K562 (cell line): ENCODE measurements around the gene CDC42SE2. TPM values are rescaled to one million over a fixed set of nuclear protein-coding genes. Genes with fewer than 3 reads are reported as not detected.
A peak's percentile ranks its signal among the peaks of the same experiment; 100 is the strongest.

Experiments used
- ATAC-seq: fragments of 200-7000 bp; cut with Tn5 transposase; 3 replicates; pipeline ENCODE4 v1.9.1; 2020; ENCODE audit warnings: moderate library complexity
- BruUV-seq: library from RNA; stranded (reverse); fragments of 400-500 nt; replicated peaks from 2 replicates; lab custom pipeline; 2021; lab: Mats Ljungman, UMichigan
- CTCF ChIA-PET: fragments of 300-600 bp; formaldehyde crosslinking; extraction: SDS; loops from one replicate; lab custom pipeline; 2021; ENCODE audit warnings: low intra/inter-chr PET ratio; lab: Yijun Ruan, JAX
- POLR2A ChIA-PET: fragments of 300-600, 350-650 bp; sonication (Branson Sonifier 250); formaldehyde crosslinking; extraction: SDS; loops from one replicate; lab custom pipeline; 2021; ENCODE audit warnings: antibody characterized with exemption, inconsistent platforms; lab: Yijun Ruan, JAX
- DNase-seq, 4 experiments: peaks; one replicate each; pipeline versions ENCODE4 v3.0.0 to v3.0.0-alpha.2; 2011 to 2018; ENCODE audit warnings: low spot score in 3 of 4, mixed read lengths in 3 of 4; ENCODE audit errors: extremely low read depth in 1 of 4
- FAIRE-seq: peaks from 2 replicates; lab custom pipeline; 2011; peaks lifted over from hg19 to GRCh38; lab: Jason Lieb, UNC
- H2AFZ ChIP-seq: 2 replicates; pipeline ENCODE4 v1.6.0; 2011; ENCODE audit warnings: low read depth, low read length, control low read depth, inconsistent platforms
- H3K27ac ChIP-seq: fragments of 200-600 bp; 3 replicates; pipeline ENCODE4 v1.8.0; 2011; ENCODE audit warnings: low read depth, mild to moderate bottlenecking, control low read depth, inconsistent platforms, low read length, moderate library complexity, mixed read lengths; ENCODE audit errors: extremely low read depth
- H3K27me3 ChIP-seq, 2 experiments: fragments of 300-600 bp in 1 of 2; 2 replicates in 1 of 2; 3 replicates in 1 of 2; pipeline versions ENCODE4 v1.6.0 to v1.8.0; 2011; ENCODE audit warnings: inconsistent platforms in 2 of 2, low read length in 2 of 2, mild to moderate bottlenecking in 1 of 2, mixed read lengths in 1 of 2, moderate library complexity in 1 of 2; ENCODE audit not compliant: control insufficient read depth in 2 of 2, insufficient read depth in 2 of 2
- H3K36me3 ChIP-seq: fragments of 300-600 bp; 3 replicates; pipeline ENCODE4 v1.8.0; 2011; ENCODE audit warnings: mild to moderate bottlenecking, low read length, inconsistent platforms; ENCODE audit not compliant: control insufficient read depth, insufficient read depth
- H3K4me1 ChIP-seq, 2 experiments: fragments of 200-600 bp in 1 of 2; replicated peaks in 1 of 2; 2 replicates in 1 of 2; 3 replicates in 1 of 2; pipeline versions ENCODE4 v1.5.1 to v1.8.0; 2011; ENCODE audit warnings: inconsistent platforms in 2 of 2, low read length in 2 of 2, mild to moderate bottlenecking in 1 of 2, mixed read lengths in 1 of 2, moderate library complexity in 1 of 2; ENCODE audit not compliant: control insufficient read depth in 2 of 2, insufficient read depth in 2 of 2
- H3K4me2 ChIP-seq: 2 replicates; pipeline ENCODE4 v1.6.1; 2011; ENCODE audit warnings: low read length, control low read depth, inconsistent platforms, mixed read lengths; ENCODE audit not compliant: insufficient read depth
- H3K4me3 ChIP-seq: fragments of 200-600 bp; sonication (generic), shearing (Covaris generic); 2 replicates; pipeline ENCODE4 v1.5.1; 2016; ENCODE audit warnings: control low read depth, inconsistent platforms
- H3K79me2 ChIP-seq: fragments of 200-600 bp; 3 replicates; pipeline ENCODE4 v1.8.0; 2011; ENCODE audit warnings: low read length, inconsistent platforms; ENCODE audit not compliant: control insufficient read depth, insufficient read depth
- H3K9ac ChIP-seq, 2 experiments: 2 replicates each; pipeline versions ENCODE4 v1.6.0 to v1.6.1; 2011; ENCODE audit warnings: low read depth in 2 of 2, low read length in 2 of 2, control low read depth in 1 of 2, inconsistent platforms in 1 of 2, mild to moderate bottlenecking in 1 of 2, mixed read lengths in 1 of 2; ENCODE audit not compliant: insufficient read depth in 1 of 2
- H3K9me1 ChIP-seq: one replicate; pipeline ENCODE4 v1.6.0; 2011; ENCODE audit warnings: inconsistent platforms, mild to moderate bottlenecking, low read length, moderate library complexity; ENCODE audit not compliant: control insufficient read depth, insufficient read depth
- H3K9me3 ChIP-seq: replicated peaks from 2 replicates; pipeline ENCODE4 v1.5.1; 2011; ENCODE audit warnings: low read depth, low read length, inconsistent platforms; ENCODE audit not compliant: control insufficient read depth, insufficient read depth
- H4K20me1 ChIP-seq: replicated peaks from 2 replicates; pipeline ENCODE4 v1.6.1; 2011; ENCODE audit warnings: low read length, inconsistent platforms, mixed read lengths; ENCODE audit not compliant: control insufficient read depth, insufficient read depth
- CBFA2T2 ChIP-seq: fragments of 450-650 bp; conservative IDR thresholded peaks from 2 replicates; pipeline ENCODE4 v1.6.1; 2017; ENCODE audit warnings: mild to moderate bottlenecking
- IFI16 ChIP-seq: fragments of 250-450 bp; sonication (Bioruptor Pico); IDR thresholded peaks from 2 replicates; pipeline ENCODE4 v2.1.2; 2022; ENCODE audit warnings: mild to moderate bottlenecking, inconsistent platforms
- JUNB ChIP-seq: fragments of 450-650 bp; formaldehyde crosslinking; conservative IDR thresholded peaks from 2 replicates; pipeline ENCODE4 v1.4.0; 2020; ENCODE audit warnings: mild to moderate bottlenecking
- KAT7 ChIP-seq: sonication (generic); formaldehyde crosslinking; IDR thresholded peaks from 2 replicates; pipeline ENCODE4 v1.8.0; 2022; ENCODE audit warnings: missing genetic modification reagents, mild to moderate bottlenecking, borderline replicate concordance
- L3MBTL2 ChIP-seq: fragments of 450-650 bp; IDR thresholded peaks from 2 replicates; pipeline ENCODE4 v1.6.1; 2016; ENCODE audit warnings: mild to moderate bottlenecking, moderate library complexity
- POLR2B ChIP-seq: fragments of 450-650 bp; IDR thresholded peaks from 2 replicates; pipeline ENCODE4 v1.6.1; 2018; ENCODE audit warnings: low read depth; ENCODE audit not compliant: partially characterized antibody
- TAF9B ChIP-seq: fragments of 450-650 bp; IDR thresholded peaks from 2 replicates; pipeline ENCODE4 v1.6.1; 2018; ENCODE audit warnings: mild to moderate bottlenecking; ENCODE audit not compliant: partially characterized antibody
- ZNF134 ChIP-seq: fragments of 250-450 bp; sonication (Bioruptor Pico); conservative IDR thresholded peaks from 2 replicates; pipeline ENCODE4 v1.4.0; 2020
- ZNF175 ChIP-seq: fragments of 200-800 bp; sonication (Bioruptor generic); IDR thresholded peaks from 2 replicates; pipeline ENCODE4 v1.6.1; 2016; ENCODE audit warnings: low read depth, mild to moderate bottlenecking, missing genetic modification characterization, missing compliant biosample characterization
- ZNF316 ChIP-seq: fragments of 450-650 bp; IDR thresholded peaks from 2 replicates; pipeline ENCODE4 v1.6.1; 2016
- ZNF551 ChIP-seq: fragments of 250-450 bp; sonication (Bioruptor Pico); IDR thresholded peaks from 2 replicates; pipeline ENCODE4 v1.5.0; 2021; ENCODE audit warnings: mild to moderate bottlenecking, moderate library complexity
- WGBS: fragments of 100-300 bp; shearing (Covaris generic); methylation state at CpG from one replicate; pipeline ENCODE4 v1.1.6; 2016; ENCODE audit warnings: low coverage, mixed read lengths; ENCODE audit not compliant: insufficient coverage; ENCODE audit errors: missing lambda C conversion rate; 5-methylcytosine and 5-hydroxymethylcytosine counted together
- in situ Hi-C: fragments of 300-500 bp; cut with MboI; formaldehyde crosslinking; loops from 4 replicates; pipeline ENCODE4 v1.15.0; 2018; ENCODE audit warnings: inconsistent platforms, mixed read lengths
- intact Hi-C: fragments of 100-400 bp; cut with micrococcal nuclease; formaldehyde crosslinking; loops from 2 replicates; pipeline ENCODE4 v1.14.2; 2022
- polyA plus RNA-seq, 8 experiments: library from polyadenylated mRNA; depleted of rRNA in 4 of 8; stranded (reverse) in 5 of 8; unstranded in 3 of 8; fragments of >200 nt; fragmentation: Nextera tagmentation in 2 of 8; fragmentation: Illumina TruSeq in 1 of 8; extraction: Ambion mirVana in 2 of 8; extraction: Trizol in 1 of 8; gene quantifications; 2 replicates each; pipeline versions ENCODE4 v1.2.1 to v1.2.3, GENCODE V29; 2011 to 2014; ENCODE audit warnings: inconsistent platforms in 1 of 8, missing spikeins in 1 of 8
- total RNA-seq, 7 experiments: library from RNA; depleted of rRNA in 6 of 7; stranded (reverse); fragments of >200 nt in 6 of 7; fragmentation: Illumina TruSeq in 2 of 7; extraction: Trizol in 2 of 7; gene quantifications; 2 replicates each; pipeline versions ENCODE4 v1.2.1 to v1.2.3, GENCODE V29; 2011 to 2021; ENCODE audit warnings: low replicate concordance in 1 of 7
- TF ChIP-seq, protein P1 (sequence below), 2 experiments: fragments of 450-650 bp; conservative IDR thresholded peaks; 2 replicates each; pipeline ENCODE4 v1.6.1; 2017; ENCODE audit warnings: mild to moderate bottlenecking in 2 of 2, moderate library complexity in 2 of 2
- TF ChIP-seq, protein P2 (sequence below): fragments of 450-650 bp; IDR thresholded peaks from 2 replicates; pipeline ENCODE4 v1.6.1; 2016; ENCODE audit warnings: mild to moderate bottlenecking
- TF ChIP-seq, protein P3 (sequence below): fragments of 450-650 bp; formaldehyde crosslinking; IDR thresholded peaks from 2 replicates; pipeline ENCODE4 v1.4.0; 2020; ENCODE audit warnings: mild to moderate bottlenecking

The CDC42SE2 gene
- total and polyA plus RNA-seq, 9 of the 15 experiments (the other 6 are each of a cell fraction or from before 2014, with no cell fraction given), result 24.8 to 44.3 (median 32.7) TPM

DNA sequence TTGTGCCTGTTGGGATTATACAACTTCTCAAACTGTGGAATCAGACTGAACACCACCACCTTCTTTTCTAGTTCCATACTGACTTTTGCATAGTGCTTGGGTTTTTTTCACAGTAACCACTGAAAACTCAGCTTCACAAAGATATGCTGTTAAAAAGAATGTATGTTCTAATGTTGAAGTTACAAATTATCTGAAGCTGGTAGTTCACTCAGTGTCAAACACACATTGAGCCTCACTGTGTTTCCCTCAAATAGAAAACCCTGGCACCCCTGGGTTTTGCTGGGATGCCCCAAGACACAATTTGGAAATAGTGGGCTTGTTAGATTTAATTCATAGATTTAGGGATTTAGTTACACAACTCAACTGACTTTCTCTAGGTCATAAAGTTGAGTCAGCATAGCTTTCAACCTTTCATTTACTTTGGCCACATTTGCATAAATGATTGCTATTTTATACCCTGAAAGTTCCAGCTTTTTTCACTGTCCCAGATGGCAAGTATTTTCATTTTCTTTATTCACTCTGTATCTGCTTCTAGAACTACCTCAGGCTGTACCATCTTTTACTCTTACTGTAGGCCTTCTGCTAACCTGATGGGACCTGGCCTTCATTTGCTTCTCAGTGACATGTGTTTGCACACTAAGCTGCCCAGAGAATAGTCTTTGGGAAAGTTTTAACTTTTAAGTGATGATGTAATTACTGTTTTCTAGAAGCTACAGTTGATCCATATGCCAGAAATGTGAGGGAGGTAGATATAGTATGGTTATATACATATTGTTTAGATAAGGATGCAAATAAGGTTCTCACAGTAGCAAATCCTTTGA lies 115.1 kb downstream of the CDC42SE2 start (continued):
- TF ChIP-seq, protein P1, sequence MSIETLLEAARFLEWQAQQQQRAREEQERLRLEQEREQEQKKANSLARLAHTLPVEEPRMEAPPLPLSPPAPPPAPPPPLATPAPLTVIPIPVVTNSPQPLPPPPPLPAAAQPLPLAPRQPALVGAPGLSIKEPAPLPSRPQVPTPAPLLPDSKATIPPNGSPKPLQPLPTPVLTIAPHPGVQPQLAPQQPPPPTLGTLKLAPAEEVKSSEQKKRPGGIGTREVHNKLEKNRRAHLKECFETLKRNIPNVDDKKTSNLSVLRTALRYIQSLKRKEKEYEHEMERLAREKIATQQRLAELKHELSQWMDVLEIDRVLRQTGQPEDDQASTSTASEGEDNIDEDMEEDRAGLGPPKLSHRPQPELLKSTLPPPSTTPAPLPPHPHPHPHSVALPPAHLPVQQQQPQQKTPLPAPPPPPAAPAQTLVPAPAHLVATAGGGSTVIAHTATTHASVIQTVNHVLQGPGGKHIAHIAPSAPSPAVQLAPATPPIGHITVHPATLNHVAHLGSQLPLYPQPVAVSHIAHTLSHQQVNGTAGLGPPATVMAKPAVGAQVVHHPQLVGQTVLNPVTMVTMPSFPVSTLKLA (conservative IDR thresholded peaks at IDR 0.05), result 0 out of 4 replicates have a peak, but pooled peaks of 1 of the 2 experiments have one; percentile 11
- TF ChIP-seq KAT7 (CRISPR knock-in tag) (no peak), L3MBTL2 (peak; percentile 69), ZNF551 (no peak), ZNF316 (peak; percentile 79), CBFA2T2 (0 out of 2 replicates have a peak, but pooled peaks have one; percentile 6), TAF9B (peak; percentile 18), ZNF134 (no peak)
- TF ChIP-seq, all 486 proteins: peak for 30

DNA sequence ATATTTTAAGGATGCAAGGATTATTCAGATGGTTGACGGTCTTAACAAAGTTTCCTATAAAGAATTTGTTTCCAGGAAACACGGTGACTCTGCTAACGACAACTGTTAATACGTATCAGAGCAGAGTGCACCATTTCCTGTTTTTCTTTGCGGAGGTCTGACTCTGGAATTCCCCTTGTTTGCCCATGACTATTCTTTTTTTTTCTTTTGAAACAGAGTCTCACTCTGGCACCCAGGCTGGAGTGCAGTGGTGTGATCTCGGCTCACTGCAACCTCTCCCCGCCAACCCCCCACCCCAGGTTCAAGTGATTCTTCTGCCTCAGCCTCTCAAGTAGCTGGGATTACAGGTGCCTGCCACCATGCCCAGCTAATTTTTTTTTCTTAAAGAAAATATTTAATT lies 115.9 kb downstream of the CDC42SE2 start:
- POLR2A ChIA-PET, result interaction anchor here (0.7 to 1.2 kb wide), 3 partner anchors 23 to 115 kb away, joined by 3 to 4 read pairs (median 3); no protein-coding TSS in a partner anchor
- peaks cover 9 to 66% of the 10 kb centered on the region in 2 experiments for H3K4me1 ChIP-seq
- H3K4me3 ChIP-seq, result no peak overlapping the region
- H3K9ac ChIP-seq, result peak overlapping the region in 1 of 2 experiments; percentile 47; a peak in 2 of 4 replicates
- CTCF ChIA-PET, result no interaction called here
- H3K4me2 ChIP-seq, result peak overlapping the region; percentile 62
- FAIRE-seq (no peak), ATAC-seq (peak; percentile 17), DNase-seq (peak in 1 of 4 experiments; percentile 44)
- no peaks in the 10 kb centered on the region for H3K9me1 ChIP-seq
- intact Hi-C loops (loop anchor here (5.0 to 10.0 kb wide), 2 partner anchors 267 to 485 kb away; no protein-coding TSS in a partner anchor), in situ Hi-C loops (loop anchor here (5.0 to 25.0 kb wide), 2 partner anchors 212 to 492 kb away; partner anchors contain the start of gene HINT1)
- BruUV-seq, result no TSS peak
- H3K36me3 ChIP-seq, result no peaks in the 10 kb centered on the region; the same call in 2 of the 3 replicates
- H3K9me3 ChIP-seq, result no peaks in the 10 kb centered on the region
- WGBS, result 5% methylated on average over 7 of the region's 7 CpGs
- no peaks in the 10 kb centered on the region for H4K20me1 ChIP-seq
- H3K79me2 ChIP-seq, result peaks cover 87% of the 10 kb centered on the region
- H3K27ac ChIP-seq, result peak overlapping the region; percentile 83
- H2AFZ ChIP-seq, result peak overlapping the region; percentile 64
- H3K27me3 ChIP-seq, result no peaks in the 10 kb centered on the region
- no peak for TF ChIP-seq IFI16 (CRISPR knock-in tag)
- TF ChIP-seq, protein P2, sequence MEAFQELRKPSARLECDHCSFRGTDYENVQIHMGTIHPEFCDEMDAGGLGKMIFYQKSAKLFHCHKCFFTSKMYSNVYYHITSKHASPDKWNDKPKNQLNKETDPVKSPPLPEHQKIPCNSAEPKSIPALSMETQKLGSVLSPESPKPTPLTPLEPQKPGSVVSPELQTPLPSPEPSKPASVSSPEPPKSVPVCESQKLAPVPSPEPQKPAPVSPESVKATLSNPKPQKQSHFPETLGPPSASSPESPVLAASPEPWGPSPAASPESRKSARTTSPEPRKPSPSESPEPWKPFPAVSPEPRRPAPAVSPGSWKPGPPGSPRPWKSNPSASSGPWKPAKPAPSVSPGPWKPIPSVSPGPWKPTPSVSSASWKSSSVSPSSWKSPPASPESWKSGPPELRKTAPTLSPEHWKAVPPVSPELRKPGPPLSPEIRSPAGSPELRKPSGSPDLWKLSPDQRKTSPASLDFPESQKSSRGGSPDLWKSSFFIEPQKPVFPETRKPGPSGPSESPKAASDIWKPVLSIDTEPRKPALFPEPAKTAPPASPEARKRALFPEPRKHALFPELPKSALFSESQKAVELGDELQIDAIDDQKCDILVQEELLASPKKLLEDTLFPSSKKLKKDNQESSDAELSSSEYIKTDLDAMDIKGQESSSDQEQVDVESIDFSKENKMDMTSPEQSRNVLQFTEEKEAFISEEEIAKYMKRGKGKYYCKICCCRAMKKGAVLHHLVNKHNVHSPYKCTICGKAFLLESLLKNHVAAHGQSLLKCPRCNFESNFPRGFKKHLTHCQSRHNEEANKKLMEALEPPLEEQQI, result no peak
- TF ChIP-seq JUNB (CRISPR knock-in tag), result no peak
- 0 out of 2 replicates have a peak, but pooled peaks have one; percentile 9 for TF ChIP-seq ZNF175 (CRISPR knock-in tag)
- peak; percentile 24 for TF ChIP-seq POLR2B
- TF ChIP-seq, protein P3, sequence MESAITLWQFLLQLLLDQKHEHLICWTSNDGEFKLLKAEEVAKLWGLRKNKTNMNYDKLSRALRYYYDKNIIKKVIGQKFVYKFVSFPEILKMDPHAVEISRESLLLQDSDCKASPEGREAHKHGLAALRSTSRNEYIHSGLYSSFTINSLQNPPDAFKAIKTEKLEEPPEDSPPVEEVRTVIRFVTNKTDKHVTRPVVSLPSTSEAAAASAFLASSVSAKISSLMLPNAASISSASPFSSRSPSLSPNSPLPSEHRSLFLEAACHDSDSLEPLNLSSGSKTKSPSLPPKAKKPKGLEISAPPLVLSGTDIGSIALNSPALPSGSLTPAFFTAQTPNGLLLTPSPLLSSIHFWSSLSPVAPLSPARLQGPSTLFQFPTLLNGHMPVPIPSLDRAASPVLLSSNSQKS (CRISPR knock-in tag), result no peak
